Measurements from ENCODE around the gene SCP2.

Gene SCP2

GRCh38 chr1:53046930-53047329 lies 119.9 kb downstream of the SCP2 start:
- no peak for DNase-seq

GRCh38 chr1:53047737-53048736 lies 121.0 kb downstream of the SCP2 start:
- DNase-seq: peak; percentile 80

DNA sequence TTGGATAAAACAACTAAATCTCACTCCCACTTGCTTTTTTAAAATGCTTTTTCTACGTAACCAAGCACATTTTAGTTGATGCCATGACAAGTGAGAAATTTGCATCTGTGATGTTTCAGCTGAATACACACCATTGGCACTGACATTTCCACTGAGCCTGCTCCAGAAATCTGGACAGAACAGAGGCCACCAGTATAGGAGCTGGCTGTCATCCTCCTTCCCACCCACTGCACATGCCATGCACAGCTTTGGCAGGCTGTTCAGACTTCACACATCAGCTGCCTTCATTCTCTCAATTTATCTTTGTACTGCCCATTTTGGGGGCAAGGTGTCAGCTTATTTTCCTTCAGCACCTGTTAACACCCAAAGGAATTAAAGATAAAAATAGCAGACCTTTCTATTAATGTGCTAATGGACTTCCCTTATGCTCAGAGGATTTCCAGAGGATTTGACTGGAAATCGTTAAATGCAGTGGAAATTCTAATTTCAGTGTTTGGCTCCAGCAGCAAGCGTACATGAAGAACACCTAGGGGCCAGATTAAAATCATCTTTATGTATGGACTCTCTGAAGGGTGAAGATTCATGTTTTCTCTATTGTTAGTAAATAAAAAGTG lies 122.0 kb downstream of the SCP2 start:
- DNase-seq: no peak

DNA sequence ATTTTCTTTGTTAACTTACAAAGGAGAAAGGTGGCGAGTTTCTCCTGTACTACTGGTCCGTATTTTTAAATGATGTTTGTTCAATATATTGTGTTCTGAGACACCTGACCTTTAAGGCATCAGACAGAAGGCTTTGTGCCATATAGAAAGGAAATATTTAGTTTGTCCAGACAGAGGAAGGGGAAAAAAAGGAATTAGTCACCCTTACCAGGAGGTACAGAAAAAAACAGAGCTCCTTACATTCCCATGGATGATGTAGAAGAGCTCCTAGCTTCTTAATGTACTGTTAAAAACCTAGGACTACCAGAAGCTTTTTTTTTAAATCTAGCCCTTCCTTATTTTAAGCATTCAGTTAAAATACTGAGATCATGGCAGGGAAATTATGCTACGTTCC lies 122.5 kb downstream of the SCP2 start:
- DNase-seq: no peak

DNA sequence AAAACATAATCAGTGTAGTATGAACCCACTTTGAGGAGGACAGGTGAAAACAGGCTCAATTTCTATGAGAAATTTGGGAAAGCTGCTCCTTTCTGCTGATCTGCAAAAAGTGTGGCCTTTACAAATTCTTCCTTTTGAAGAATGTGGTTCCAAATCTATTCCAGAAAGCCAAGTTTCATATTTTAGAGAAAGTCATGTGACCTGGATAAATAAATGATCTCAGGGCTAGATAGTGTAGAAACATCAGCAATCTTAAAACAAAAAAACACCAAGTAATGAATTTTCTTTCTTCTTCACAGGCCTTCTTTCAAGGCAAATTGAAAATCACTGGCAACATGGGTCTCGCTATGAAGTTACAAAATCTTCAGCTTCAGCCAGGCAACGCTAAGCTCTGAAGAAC lies 123.2 kb downstream of the SCP2 start:
- DNase-seq: no peak

- DNase-seq: no peak
Observed at GRCh38 chr1:53051676-53052075, 124.6 kb downstream of the SCP2 start.

GRCh38 chr1:53057127-53057526 lies 130.1 kb downstream of the SCP2 start:
- DNase-seq: no peak

- no peak for DNase-seq
Observed at GRCh38 chr1:53060579-53060978, 133.5 kb downstream of the SCP2 start.

- DNase-seq: no peak
Observed at GRCh38 chr1:53061123-53061858, 134.2 kb downstream of the SCP2 start.

GRCh38 chr1:53061859-53062707 lies 135.0 kb downstream of the SCP2 start, which contains the start of gene PODN:
Gene PODN, plus strand, starts transcription at chr1:53062213. Its CDS starts 7,643 bp downstream, at chr1:53069856.
- DNase-seq: no peak

DNA sequence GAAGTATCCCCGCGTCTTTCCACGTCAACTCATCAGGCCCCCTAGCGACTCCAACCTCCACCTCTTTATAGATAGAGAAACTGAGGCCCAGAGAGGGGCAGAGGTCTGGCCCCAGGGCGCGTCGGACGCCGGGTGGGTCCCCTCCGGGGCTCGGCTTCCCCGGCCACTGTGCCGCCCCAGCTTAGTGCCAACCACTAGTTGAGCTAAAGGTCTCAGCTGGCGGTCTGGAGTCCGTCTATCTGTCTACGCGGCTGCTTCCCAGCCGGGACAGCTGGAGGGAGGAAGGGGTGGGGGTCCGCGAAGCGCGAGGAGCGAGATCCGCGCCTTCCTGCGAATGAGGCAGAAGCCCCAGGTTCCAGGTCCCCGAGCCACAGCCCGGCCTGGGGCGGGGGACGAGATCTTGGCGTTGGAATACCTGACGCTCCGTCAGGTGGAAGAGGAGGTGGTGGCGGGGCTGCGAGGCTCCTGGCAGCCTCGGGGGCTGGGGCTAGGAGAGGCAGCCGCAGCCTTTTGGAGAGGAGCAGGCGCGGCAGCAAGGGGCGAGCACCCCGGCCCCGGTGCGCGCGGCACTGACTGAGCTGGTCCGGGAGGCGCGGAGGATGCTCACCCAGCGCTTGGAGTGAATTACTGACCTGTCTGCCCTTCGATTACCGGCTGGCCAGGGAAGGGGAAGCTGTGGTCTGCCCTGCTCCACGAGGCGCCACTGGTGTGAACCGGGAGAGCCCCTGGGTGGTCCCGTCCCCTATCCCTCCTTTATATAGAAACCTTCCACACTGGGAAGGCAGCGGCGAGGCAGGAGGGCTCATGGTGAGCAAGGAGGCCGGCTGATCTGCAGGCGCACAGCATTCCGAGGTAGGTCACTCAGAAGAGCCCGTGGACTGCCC lies 135.9 kb downstream of the SCP2 start:
- DNase-seq: no peak

DNA sequence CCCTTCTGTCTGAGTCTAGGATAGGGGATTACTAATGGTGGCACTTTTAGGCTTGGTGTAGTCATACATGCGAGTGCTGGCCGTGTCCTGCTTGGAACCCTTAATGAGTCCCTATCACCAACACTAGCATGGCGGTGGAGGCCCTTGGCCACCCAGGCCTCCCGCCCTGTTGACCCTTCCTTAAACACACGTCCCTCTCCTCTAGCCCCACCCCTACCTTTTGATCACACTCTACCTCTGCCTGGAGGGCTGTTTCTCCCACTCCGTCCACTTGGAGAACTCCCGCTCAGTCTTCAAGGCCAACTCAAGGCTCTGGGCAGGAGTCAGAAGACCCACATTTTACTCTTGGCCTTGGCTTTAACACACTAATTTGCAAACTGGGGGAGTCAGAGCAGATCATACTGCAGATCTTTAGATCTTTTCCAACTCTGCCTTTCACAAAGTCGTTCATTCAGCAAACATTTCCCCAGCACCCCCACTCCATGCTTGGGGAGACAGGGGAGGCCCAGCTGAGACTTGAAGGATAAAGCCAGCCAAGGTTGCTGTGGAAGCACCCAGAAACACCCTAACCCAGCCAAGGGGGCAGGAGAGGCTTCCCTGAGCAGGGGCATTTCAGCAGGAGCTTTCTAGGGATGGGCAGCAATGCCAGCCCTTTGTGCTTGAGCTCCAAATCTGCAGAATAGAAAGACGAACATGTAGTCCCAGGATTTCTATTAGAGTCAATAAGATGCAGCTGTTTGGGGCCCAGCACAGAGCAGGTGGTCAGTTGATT lies 136.9 kb downstream of the SCP2 start:
- DNase-seq: no peak

DNA sequence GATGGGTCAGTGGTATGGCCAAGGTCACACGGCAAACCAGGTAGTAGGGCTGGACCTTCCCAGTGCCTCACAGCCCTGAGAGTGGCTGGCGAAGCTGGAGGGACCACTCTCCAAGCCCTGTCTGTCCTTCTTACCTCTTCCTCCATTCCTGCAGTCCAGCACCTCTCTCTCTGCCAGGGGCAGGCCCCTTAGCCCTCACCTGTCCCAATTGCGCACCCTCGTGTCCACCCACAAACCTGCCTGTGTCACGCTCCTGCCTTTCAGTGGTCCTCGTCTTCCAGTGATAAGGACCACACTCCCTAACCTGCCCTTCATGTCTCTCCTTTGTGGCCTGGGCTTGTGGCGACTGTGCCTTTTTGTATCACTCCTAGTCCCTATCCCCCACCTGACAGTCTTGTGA lies 138.3 kb downstream of the SCP2 start:
- no peak for DNase-seq

DNA sequence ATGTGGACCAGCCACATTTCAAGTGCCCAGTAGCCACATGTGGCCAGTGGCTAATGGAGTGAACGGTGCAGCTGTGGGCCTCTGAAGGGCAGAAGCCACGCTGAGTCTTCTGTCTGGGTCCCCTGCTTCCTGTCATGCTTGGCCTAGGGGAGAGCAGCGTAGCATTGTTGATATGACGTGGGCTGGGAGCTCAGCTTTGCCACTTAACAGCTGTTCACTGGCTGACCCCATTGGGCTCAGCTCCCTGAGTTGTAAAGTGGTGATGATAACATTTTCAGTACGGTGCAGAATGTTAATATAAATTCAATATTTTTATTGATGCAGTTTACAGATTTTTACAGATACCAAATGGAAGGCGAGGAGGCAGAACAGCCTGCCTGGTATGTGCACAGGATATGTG lies 139.4 kb downstream of the SCP2 start:
- DNase-seq: no peak

DNA sequence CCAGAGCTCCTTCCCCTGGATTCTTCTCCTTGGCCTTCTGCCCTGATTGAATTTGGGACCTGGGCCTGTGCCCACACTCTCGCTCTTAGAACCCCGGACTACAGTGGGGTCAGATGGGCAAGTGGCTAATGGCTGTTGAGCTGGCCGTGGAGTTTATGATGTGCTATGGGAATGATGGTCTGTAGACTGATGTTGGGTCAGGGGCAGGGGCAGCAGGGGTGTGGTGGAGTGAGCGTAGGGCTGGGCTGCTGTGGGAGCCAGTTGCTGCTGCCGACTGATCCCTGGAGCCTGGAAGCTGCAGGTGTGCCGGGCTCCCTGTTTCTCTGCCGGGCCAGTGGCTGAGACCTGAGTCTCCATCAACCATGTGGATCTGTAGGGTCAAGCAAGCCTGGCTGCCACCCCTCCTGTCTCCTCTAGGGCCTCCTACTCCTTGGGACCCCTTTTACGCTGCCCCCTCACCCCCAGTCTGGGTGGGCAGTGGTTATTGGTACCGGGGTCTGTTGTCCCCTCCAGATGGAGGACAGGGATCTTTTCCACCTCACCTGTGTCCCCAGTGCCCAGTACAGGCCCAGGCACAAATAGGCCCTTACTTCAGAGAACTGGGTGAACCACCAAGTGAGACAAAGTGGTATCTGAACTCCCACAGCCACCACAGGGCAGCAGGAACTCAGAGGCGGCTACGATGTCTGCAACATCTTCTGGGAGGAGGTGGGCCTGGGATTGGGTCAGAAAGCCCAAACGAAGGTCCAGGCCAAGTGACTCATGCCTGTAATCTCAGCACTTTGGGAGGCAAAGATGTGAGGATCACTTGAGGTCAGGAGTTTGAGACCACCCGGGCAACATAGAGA lies 140.0 kb downstream of the SCP2 start:
- no peak for DNase-seq

GRCh38 chr1:53067886-53068285 lies 140.8 kb downstream of the SCP2 start:
- DNase-seq: no peak

GRCh38 chr1:53068314-53069099 lies 141.4 kb downstream of the SCP2 start:
- DNase-seq: no peak

DNA sequence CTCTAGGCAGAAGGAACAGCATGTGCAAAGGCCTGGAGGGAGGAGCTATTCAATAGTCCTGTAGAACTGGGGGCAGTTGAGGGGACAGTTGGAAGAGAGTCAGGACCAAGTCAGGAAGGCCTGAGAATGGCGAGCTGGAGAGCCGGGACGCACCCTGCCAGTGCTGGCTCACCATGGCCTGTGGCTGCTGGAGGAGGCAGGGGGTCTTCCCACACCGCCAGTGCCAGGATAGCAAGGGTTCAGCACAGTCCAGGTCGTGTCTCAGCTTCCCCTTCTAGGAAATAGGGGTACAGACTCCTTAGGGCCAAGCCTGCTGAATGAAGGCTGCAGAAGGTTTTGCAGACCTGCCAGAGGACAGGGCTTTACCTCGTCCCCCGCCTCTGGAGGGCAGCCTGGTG lies 142.2 kb downstream of the SCP2 start:
- no peak for DNase-seq

All from kidney glomerular epithelial cell (primary cell).